Thymus (tissue), 11 donors: ENCODE data around the gene QKI. TPM values are rescaled to one million over a fixed set of nuclear protein-coding genes. Genes with fewer than 3 reads are reported as not detected.

ENCODE experiments used
- DNase-seq, 9 donors: peaks; one replicate each; pipeline ENCODE4 v3.0.0-alpha.2; 2013; ENCODE audit warnings: low spot score in 9 of 9, low read depth in 6 of 9, missing footprints in 1 of 9
- H3K27ac ChIP-seq, 2 donors: one replicate each; pipeline ENCODE4 v1.5.1; 2013; ENCODE audit warnings: control low read depth in 1 of 2, low read depth in 1 of 2, low read length in 1 of 2, mild to moderate bottlenecking in 1 of 2, moderate library complexity in 1 of 2
- H3K27me3 ChIP-seq, 2 donors: one replicate each; pipeline ENCODE4 v1.5.1; 2013; ENCODE audit warnings: low read length in 1 of 2; ENCODE audit not compliant: control insufficient read depth in 2 of 2, insufficient read depth in 1 of 2
- H3K36me3 ChIP-seq, 2 donors: one replicate each; pipeline ENCODE4 v1.5.1; 2013; ENCODE audit warnings: low read length in 1 of 2, mild to moderate bottlenecking in 1 of 2, moderate library complexity in 1 of 2; ENCODE audit not compliant: control insufficient read depth in 2 of 2, insufficient read depth in 2 of 2
- H3K4me1 ChIP-seq, 2 donors: one replicate each; pipeline ENCODE4 v1.5.1; 2013; ENCODE audit warnings: low read length in 2 of 2; ENCODE audit not compliant: control insufficient read depth in 2 of 2, insufficient read depth in 2 of 2
- H3K4me3 ChIP-seq, 2 donors: one replicate each; pipeline ENCODE4 v1.5.1; 2013; ENCODE audit warnings: low read length in 2 of 2, control low read depth in 1 of 2, mild to moderate bottlenecking in 1 of 2
- H3K9me3 ChIP-seq, 2 donors: one replicate each; pipeline ENCODE4 v1.5.1; 2013; ENCODE audit warnings: low read length in 1 of 2, mild to moderate bottlenecking in 1 of 2; ENCODE audit not compliant: control insufficient read depth in 2 of 2, insufficient read depth in 1 of 2
- WGBS: extraction: QIAGEN DNeasy Blood & Tissue Kit; methylation state at CpG from one replicate; pipeline ENCODE4 v1.1.7; 2013; 5-methylcytosine and 5-hydroxymethylcytosine counted together
- polyA plus RNA-seq: library from polyadenylated mRNA; stranded (reverse); fragments of 200-250 nt; gene quantifications from one replicate; pipeline ENCODE4 v1.2.3, GENCODE V29; 2013
- total RNA-seq: library from RNA; stranded (reverse); fragments of 120-200 nt; gene quantifications from one replicate; pipeline ENCODE4 v1.2.4, GENCODE V29; 2013
- donor health status: healthy.

The QKI gene
- total and polyA plus RNA-seq, 2 donors, result 23.5 to 80.1 TPM

DNA sequence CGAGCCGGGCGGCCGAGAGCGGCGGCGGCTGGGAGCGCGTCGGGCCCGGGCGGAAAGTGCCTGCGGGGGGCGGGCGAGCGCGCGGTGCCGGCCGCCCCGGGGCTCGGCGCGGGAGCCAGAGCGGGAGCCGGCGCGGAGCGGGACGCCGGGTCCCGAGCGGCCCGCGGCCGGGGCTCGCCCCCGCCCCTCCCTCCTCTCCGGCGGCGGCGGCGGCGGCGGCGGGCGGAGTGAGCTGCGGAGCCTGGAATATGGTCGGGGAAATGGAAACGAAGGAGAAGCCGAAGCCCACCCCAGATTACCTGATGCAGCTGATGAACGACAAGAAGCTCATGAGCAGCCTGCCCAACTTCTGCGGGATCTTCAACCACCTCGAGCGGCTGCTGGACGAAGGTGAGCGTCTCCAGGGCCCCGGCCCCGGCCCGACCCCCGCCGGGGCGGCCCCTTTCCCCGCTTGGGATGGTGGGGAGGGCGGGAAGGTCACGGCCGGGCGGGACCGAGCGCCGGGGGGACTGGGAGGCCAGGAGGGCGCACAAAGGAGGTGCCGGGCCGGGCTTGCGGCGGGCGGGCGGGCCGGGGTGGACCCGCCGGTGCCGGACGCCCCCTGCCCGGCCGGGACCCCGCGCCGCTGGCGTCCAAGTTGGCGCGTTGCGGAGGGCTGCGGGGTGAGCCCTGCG is 565 bp downstream of the QKI start:
- peaks cover 0 to 13% of the 10 kb centered on the region in 2 donors for H3K27me3 ChIP-seq
- H3K27ac ChIP-seq, result peak overlapping the region; percentile 93 to 99
- no peaks in the 10 kb centered on the region for H3K36me3 ChIP-seq
- H3K9me3 ChIP-seq, result no peaks in the 10 kb centered on the region
- peak overlapping the region; percentile 92 to 93 for H3K4me3 ChIP-seq
- WGBS, result under 1% methylated on average over 91 of the region's 94 CpGs
- no peaks in the 10 kb centered on the region for H3K4me1 ChIP-seq
- peak in 4 of 9 donors; percentile 21 to 65 (median 36) for DNase-seq

DNA sequence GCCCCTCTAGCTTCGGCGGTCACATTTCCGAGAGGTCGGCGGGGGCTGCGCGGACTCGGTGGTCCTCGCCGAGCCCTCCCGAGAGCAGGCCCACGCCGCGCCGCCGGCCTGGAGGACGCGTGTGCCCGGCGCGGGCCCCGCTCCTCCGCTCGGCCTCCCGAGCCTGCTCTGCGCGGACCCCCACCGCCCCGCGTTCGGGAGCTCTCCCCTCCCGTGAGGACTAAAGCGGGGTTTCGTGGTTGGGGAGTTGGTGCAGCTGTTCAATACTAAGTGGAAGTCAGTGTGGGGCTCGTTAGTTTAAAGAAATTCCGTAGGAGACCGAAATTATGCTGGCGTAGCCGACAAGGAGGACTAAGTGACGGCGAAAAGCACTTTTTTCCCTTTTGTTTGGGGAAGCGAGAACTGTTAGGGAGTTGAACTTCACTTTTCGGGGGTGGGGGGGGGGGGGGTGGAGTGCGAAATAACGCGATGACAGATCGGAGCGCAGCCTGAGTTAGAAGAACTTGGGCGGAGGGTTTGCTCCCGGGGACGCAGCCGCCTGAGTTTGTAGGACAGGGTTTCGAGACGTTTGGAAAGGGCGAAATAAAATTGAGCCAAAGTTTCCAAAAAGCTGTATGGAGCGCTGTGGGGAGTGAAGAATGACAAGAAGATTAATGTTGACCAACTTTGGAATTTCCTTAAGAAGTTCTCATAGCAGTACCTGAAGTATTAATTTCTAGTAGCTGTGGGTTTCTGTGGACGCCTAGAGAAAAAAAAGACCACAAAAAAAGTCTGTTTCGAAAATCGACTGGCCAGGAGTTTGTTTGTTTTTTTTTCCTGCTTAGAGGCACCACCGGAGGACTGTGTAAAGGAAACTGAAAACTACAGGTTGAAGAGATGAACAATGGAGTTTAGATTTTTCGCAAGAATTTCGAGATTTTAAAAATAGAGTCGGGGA is 1.4 kb downstream of the QKI start:
- peak in 7 of 9 donors; percentile 44 to 79 (median 53) for DNase-seq
- Histone ChIP-seq H3K27me3 (peaks cover 0 to 13% of the 10 kb centered on the region in 2 donors), H3K36me3 (no peaks in the 10 kb centered on the region), H3K9me3 (no peaks in the 10 kb centered on the region), H3K27ac (peak overlapping the region; percentile 93 to 99), H3K4me3 (peak overlapping the region; percentile 92 to 93), H3K4me1 (no peaks in the 10 kb centered on the region)
- under 1% methylated on average over 63 of the region's 63 CpGs for WGBS

DNA sequence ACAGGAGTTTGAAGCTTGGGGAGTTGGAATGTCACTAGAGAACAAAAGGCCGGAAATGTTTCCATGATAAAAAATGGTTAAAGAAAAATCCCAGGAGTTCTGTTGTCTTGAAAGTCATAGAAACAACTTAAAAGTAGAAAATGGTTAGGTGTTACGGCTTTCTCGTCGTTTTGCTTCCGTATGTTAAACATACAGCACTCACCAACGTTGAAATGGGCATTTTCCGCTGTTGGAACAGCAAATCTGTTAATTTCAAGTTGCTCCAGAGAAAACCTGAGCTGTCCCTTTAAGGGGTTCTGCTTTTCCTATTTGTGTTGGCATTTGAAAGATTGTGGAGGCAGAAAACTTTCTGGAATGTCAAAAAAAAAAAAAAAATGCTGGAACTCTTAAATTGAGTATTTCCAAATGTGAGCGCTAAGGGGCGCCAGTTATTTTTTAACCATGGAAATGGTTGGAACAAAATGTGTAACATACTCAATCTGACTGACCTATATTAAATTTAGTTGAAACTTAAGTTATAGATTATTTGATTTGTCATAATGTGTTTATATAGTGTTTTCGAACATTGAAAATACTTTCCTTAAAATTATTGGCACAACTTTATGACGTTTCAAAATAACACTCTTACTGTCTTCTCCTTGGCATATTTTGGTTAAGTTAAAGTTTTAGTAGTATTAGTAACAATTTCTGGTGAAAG is 2.2 kb downstream of the QKI start:
- Histone ChIP-seq H3K27ac (peak overlapping the region in 1 of 2 donors; percentile 93), H3K4me1 (no peaks in the 10 kb centered on the region), H3K9me3 (no peaks in the 10 kb centered on the region), H3K36me3 (no peaks in the 10 kb centered on the region), H3K4me3 (peak overlapping the region; percentile 92 to 93), H3K27me3 (peaks cover 0 to 13% of the 10 kb centered on the region in 2 donors)
- DNase-seq, result peak in 5 of 9 donors; percentile 38 to 80 (median 49)
- WGBS, result 8% methylated on average over 11 of the region's 11 CpGs

DNA sequence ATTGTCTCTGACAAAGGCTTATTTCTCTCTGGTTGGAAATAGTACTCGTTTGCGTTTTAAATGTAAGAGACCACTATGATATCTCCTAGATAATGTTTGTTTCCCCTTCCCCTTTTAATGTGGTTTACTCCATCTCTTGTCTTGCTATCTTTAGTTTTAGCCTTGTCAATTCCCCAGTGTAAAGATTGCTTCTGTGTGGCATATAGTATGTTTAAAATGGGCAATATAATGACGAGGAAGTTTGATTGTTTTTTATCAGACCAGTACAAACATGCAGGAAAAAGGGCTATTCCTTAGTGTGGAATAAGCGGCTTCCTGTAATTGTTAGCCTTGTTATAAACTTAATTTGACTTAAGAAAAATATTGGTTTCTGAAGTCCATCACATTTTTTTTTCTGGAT is 3.1 kb downstream of the QKI start:
- no peak for DNase-seq
- peak overlapping the region in 1 of 2 donors; percentile 19 for H3K4me3 ChIP-seq
- H3K4me1 ChIP-seq, result no peaks in the 10 kb centered on the region
- WGBS, result 16% methylated on average over 4 of the region's 4 CpGs
- H3K9me3 ChIP-seq, result no peaks in the 10 kb centered on the region
- no peaks in the 10 kb centered on the region for H3K36me3 ChIP-seq
- no peak overlapping the region for H3K27ac ChIP-seq
- peaks cover 0 to 6% of the 10 kb centered on the region in 2 donors for H3K27me3 ChIP-seq

DNA sequence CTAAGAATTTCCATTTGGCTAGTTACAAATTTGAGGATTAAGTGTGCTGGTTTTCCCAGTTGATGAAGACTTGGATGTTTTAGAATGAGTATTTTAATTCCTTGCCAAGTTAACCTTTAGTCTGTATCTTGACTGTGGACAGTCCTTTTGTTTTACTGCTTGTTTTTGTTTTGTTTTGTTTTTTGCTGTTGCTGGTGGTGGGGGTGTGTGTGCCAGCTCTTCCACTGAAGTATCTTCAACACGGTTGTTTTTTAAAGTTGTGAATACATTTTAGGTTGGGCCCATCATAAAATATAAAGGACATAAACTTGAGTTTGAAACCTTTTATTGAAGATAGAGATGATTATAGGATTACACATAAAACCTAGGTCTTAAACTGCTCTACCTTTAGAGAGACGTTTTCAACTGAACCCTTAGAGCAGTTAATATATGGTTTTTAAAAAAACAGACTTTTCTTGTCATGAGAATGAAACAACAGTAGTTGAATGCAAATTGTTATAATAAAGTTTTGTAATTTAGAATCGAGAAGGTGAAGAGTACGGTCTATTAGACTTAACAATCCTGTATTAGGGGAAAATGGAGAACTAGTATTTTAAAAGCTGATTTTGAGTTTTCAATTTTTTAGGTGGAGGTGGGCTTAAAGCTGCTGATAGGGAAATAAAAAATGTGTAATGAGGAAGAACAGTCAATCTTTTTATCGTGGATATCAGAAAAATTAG is 4.0 kb downstream of the QKI start:
- DNase-seq, result no peak
- Histone ChIP-seq H3K9me3 (no peaks in the 10 kb centered on the region), H3K27me3 (no peaks in the 10 kb centered on the region), H3K27ac (no peak overlapping the region), H3K4me1 (no peaks in the 10 kb centered on the region), H3K4me3 (no peak overlapping the region), H3K36me3 (no peaks in the 10 kb centered on the region)
- 77% methylated on average over 5 of the region's 5 CpGs for WGBS

DNA sequence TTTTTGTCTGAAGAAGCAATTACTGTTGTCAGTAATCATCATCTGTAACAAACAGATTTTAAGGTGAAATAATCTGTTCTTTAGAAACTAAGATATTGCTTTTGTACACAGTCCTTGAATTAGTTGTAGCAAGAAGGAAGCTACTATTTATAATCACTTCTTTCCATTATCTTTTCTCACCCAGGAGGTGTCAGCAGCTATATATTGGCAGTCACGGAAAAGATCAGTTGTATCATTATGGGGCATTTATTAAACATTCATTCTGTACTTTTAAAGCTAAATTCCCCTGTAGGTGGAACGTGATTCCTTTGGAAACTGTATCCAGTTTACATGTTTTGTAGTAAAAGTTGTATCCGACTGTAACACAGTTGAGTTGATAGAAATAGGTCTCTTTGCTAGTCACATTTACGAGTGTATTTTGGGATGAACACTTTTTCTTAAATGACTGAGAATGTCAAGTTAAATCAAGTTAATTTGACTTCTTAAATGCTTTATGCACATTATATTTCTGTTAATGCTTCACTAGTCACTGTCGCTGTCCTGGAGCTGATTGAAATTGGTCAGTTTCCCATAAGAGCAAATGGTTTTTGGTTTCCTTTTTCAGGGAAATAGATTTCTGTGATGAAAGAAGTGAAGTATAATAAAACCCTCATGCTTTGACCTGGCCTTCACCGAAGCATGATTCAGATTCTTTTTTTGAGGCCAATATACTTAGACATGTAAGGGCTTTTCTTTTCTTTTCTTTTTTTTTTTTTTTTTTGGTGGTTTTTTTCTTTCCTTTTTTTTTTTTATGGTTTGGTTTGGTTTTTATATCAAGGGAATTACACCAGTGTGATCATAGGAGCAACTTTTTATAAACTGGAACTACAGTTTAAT is 5.1 kb downstream of the QKI start:
- Histone ChIP-seq H3K27ac (no peak overlapping the region), H3K9me3 (no peaks in the 10 kb centered on the region), H3K4me3 (no peak overlapping the region), H3K4me1 (no peaks in the 10 kb centered on the region), H3K27me3 (no peaks in the 10 kb centered on the region), H3K36me3 (no peaks in the 10 kb centered on the region)
- DNase-seq, result no peak
- WGBS, result 83% methylated on average over 6 of the region's 6 CpGs

DNA sequence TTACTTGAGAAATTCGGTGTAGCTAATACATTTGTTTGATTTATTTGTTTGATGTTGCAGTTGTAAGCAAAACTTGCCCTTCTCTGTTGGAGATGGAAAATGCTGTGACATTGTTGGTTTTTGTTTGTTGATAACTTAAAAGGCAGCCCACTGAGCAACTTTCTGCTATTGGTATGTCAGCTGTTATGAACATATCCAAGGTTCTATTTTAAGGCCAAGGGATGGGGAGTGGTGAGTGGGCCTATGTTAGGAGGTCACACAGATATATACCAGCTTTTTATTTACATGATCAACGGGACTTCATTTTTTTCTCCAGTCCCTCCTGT is 5.7 kb downstream of the QKI start:
- Histone ChIP-seq H3K27ac (no peak overlapping the region), H3K27me3 (no peaks in the 10 kb centered on the region), H3K4me1 (no peaks in the 10 kb centered on the region), H3K4me3 (no peak overlapping the region), H3K9me3 (no peaks in the 10 kb centered on the region), H3K36me3 (no peaks in the 10 kb centered on the region)
- DNase-seq, result no peak
- 82% methylated on average over 2 of the region's 2 CpGs for WGBS

DNA sequence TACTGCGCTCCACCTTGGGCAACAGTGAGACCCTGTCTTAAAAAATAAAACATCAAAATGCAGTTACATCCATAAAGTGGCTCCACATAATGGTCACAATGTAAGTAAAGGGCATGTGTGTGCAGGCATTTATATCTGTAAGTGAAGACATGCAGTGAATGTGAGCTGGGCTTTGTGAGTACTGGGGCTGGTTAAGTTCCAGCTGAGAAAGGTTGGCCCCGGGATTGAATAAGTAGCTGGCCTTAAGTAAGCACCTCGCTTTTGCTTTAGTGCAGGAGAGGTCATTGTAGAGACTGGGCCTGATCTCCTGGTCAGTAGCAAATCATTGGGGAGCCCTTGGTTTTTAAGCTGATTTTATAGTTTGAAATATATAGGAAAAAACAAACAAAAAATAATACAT is 8.0 kb downstream of the QKI start:
- no peak for DNase-seq
- H3K36me3 ChIP-seq, result no peaks in the 10 kb centered on the region
- no peak overlapping the region for H3K27ac ChIP-seq
- WGBS, result 97% methylated on average over 3 of the region's 3 CpGs
- H3K4me1 ChIP-seq, result no peaks in the 10 kb centered on the region
- H3K4me3 ChIP-seq, result no peak overlapping the region
- no peaks in the 10 kb centered on the region for H3K9me3 ChIP-seq
- no peaks in the 10 kb centered on the region for H3K27me3 ChIP-seq
